ENCODE results near the gene MYH6. TPM values are rescaled to one million over a fixed set of nuclear protein-coding genes. Genes with fewer than 3 reads are reported as not detected.

MYH6 gene
- total and polyA plus RNA-seq, 8 donors, result 0.03 to 1.5 (median 0.05) TPM; not detected in 3

DNA sequence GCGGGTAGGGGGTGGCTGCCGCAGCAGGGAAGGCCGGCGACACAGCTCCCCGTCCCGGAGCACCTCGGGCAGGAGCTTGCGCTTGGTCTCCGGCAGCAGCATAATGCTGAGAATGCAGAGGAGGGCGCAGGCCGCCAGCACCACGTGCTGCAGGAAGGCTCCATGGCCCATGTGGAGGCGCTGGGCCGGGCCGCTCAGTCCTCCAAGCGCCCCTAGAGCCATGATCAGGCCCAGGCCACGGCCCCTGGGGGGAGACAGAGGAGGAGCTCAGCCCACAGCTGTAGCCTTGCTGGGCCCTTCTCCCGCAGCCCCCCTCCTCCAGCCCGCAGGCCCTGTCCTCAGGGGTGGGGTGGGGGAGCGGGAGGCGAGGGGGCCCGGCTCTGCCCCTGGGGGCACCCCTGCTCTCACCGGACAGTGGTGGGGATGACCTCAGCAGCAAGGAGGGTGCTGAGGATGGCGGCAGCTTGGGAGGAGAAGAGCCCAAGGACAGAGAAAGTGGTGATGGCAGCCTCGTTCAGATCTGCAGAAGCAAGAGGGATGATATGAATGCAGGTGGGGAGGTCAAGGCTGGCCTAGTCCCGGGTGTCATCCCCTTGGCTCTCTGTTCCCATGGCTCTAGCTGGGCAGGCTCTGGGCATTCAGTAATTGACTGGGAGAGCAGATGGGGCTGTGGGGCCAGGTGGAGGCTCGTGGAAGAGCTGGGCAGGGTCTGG is 61.2 kb downstream of the MYH6 start:
- Histone ChIP-seq H3K36me3 (no peaks in the 10 kb centered on the region), H3K27ac (no peak overlapping the region), H3K4me3 (no peak overlapping the region), H3K4me1 (peaks cover 3 to 5% of the 10 kb centered on the region in 2 donors), H3K9me3 (no peaks in the 10 kb centered on the region), H3K27me3 (peaks cover 0 to 14% of the 10 kb centered on the region in 2 donors)
- DNase-seq (no peak), ATAC-seq (no peak)
- TF ChIP-seq CTCF (IDR thresholded peaks at IDR 0.05), result no peak
- intact Hi-C loops (cut with DNase I), result loop anchor here in 1 of 2 donors (10.0 kb wide), 1 partner anchor 128 kb away; no protein-coding TSS in a partner anchor

GRCh38 chr14:23345987-23346692 is 61.9 kb downstream of the MYH6 start:
- no peak overlapping the region for H3K4me3 ChIP-seq
- H3K36me3 ChIP-seq, result no peaks in the 10 kb centered on the region
- peaks cover 0 to 7% of the 10 kb centered on the region in 2 donors for H3K27me3 ChIP-seq
- H3K4me1 ChIP-seq, result no peaks in the 10 kb centered on the region
- DNase-seq (no peak), ATAC-seq (no peak)
- intact Hi-C loops (cut with DNase I), result loop anchor here in 1 of 2 donors (10.0 kb wide), 1 partner anchor 129 kb away; no protein-coding TSS in a partner anchor
- no peak overlapping the region for H3K27ac ChIP-seq
- H3K9me3 ChIP-seq, result no peaks in the 10 kb centered on the region
- TF ChIP-seq CTCF (IDR thresholded peaks at IDR 0.05), result no peak

GRCh38 chr14:23344481-23344880 is 63.6 kb downstream of the MYH6 start:
- Histone ChIP-seq H3K9me3 (peaks cover 0 to 6% of the 10 kb centered on the region in 2 donors), H3K27ac (no peak overlapping the region), H3K4me1 (no peaks in the 10 kb centered on the region), H3K36me3 (no peaks in the 10 kb centered on the region), H3K27me3 (no peaks in the 10 kb centered on the region), H3K4me3 (no peak overlapping the region)
- intact Hi-C loops (cut with DNase I), result loop anchor here in 1 of 2 donors (10.0 kb wide), 1 partner anchor 130 kb away; no protein-coding TSS in a partner anchor
- ATAC-seq (no peak), DNase-seq (no peak)
- no peak for TF ChIP-seq CTCF (IDR thresholded peaks at IDR 0.05)

GRCh38 chr14:23339506-23340268 is 68.4 kb downstream of the MYH6 start:
- DNase-seq (no peak), ATAC-seq (no peak)
- H3K36me3 ChIP-seq, result no peaks in the 10 kb centered on the region
- no peak overlapping the region for H3K27ac ChIP-seq
- H3K27me3 ChIP-seq, result no peaks in the 10 kb centered on the region
- no peak overlapping the region for H3K4me3 ChIP-seq
- intact Hi-C loops (cut with DNase I), result loop anchor here in 1 of 2 donors (10.0 kb wide), 1 partner anchor 135 kb away; no protein-coding TSS in a partner anchor
- peaks cover 0 to 9% of the 10 kb centered on the region in 2 donors for H3K9me3 ChIP-seq
- H3K4me1 ChIP-seq, result no peaks in the 10 kb centered on the region
- no peak for TF ChIP-seq CTCF (IDR thresholded peaks at IDR 0.05)
